Neutrophil (primary cell): ENCODE results near the gene TMEM26.
A peak's percentile ranks its signal among the peaks of the same experiment; 100 is the strongest.

Experiments
- H3K27ac ChIP-seq: fragments of 200-600 bp; sonication (generic); 2 replicates; pipeline ENCODE4 v1.5.1; 2016; ENCODE audit warnings: mild to moderate bottlenecking, moderate library complexity
- H3K27me3 ChIP-seq: fragments of 200-600 bp; sonication (generic); 2 replicates; pipeline ENCODE4 v1.6.0; 2016; ENCODE audit warnings: mild to moderate bottlenecking
- H3K36me3 ChIP-seq: fragments of 200-600 bp; sonication (generic); 2 replicates; pipeline ENCODE4 v1.5.1; 2017
- H3K4me1 ChIP-seq, 2 experiments: fragments of 200-600 bp in 1 of 2; sonication (generic) in 1 of 2; 1 replicate in 1 of 2; 2 replicates in 1 of 2; pipeline versions ENCODE4 v1.5.1 to v1.6.1; 2013 to 2016; ENCODE audit warnings: low read depth in 1 of 2, low read length in 1 of 2, mild to moderate bottlenecking in 1 of 2, moderate library complexity in 1 of 2; ENCODE audit not compliant: control insufficient read depth in 1 of 2, insufficient read depth in 1 of 2
- H3K4me3 ChIP-seq, 2 experiments: fragments of 200-600 bp in 1 of 2; sonication (generic) in 1 of 2; 1 replicate in 1 of 2; 2 replicates in 1 of 2; pipeline ENCODE4 v1.5.1; 2013 to 2016; ENCODE audit warnings: low read depth in 1 of 2, low read length in 1 of 2, mild to moderate bottlenecking in 1 of 2, moderate library complexity in 1 of 2
- H3K9me3 ChIP-seq: fragments of 200-600 bp; sonication (generic); 2 replicates; pipeline ENCODE4 v1.5.1; 2016
- TF ChIP-seq, protein P1 (sequence below): fragments of 200-600 bp; sonication (generic); IDR thresholded peaks from 2 replicates; pipeline ENCODE4 v1.5.1; 2016; ENCODE audit warnings: antibody characterized with exemption

TMEM26 gene

GRCh38 chr10:61399406-61399805 lies 53.8 kb downstream of the TMEM26 start:
- no peaks in the 10 kb centered on the region for H3K36me3 ChIP-seq
- no peaks in the 10 kb centered on the region for H3K27me3 ChIP-seq
- no peak overlapping the region for H3K27ac ChIP-seq
- H3K4me3 ChIP-seq, result no peak overlapping the region
- peaks cover 0 to 10% of the 10 kb centered on the region in 2 experiments for H3K4me1 ChIP-seq
- no peaks in the 10 kb centered on the region for H3K9me3 ChIP-seq
- TF ChIP-seq, protein P1, sequence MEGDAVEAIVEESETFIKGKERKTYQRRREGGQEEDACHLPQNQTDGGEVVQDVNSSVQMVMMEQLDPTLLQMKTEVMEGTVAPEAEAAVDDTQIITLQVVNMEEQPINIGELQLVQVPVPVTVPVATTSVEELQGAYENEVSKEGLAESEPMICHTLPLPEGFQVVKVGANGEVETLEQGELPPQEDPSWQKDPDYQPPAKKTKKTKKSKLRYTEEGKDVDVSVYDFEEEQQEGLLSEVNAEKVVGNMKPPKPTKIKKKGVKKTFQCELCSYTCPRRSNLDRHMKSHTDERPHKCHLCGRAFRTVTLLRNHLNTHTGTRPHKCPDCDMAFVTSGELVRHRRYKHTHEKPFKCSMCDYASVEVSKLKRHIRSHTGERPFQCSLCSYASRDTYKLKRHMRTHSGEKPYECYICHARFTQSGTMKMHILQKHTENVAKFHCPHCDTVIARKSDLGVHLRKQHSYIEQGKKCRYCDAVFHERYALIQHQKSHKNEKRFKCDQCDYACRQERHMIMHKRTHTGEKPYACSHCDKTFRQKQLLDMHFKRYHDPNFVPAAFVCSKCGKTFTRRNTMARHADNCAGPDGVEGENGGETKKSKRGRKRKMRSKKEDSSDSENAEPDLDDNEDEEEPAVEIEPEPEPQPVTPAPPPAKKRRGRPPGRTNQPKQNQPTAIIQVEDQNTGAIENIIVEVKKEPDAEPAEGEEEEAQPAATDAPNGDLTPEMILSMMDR, result no peak

DNA sequence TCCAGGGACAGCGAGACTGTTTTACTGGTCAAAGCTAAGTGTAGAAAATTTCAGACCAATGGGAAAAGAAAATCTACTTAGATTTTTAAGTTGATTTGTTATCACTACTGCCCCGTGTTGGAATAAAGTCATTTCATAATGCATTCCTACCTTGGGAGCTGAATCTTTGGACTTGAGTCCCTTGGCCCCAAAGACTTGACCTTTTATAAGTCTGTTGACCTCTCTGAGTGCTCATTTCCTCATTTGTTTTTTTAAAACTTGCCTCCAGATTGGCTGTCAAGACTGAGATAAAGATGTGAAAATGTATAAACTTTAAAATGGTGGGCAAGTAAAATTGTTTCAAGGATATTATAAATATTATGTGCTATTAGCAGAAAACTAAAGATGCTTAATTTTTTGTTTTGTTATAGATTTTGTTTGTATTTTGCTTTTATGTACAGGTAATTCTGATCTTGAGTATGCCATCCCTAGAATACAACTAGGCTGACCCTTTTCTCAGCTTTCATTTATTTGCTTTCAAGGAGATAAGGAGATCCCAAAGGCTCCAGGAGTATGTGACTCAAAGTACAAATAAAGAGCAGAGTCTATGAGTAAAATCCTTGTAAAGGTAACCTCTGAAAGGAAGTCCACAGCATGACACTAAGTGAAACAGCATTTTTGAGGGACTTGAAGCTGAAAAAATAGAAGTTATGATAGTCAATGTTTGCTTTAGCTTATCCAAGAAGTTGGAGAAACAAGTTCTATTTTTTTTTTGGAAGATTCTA lies 54.6 kb downstream of the TMEM26 start:
- Histone ChIP-seq H3K27ac (no peak overlapping the region), H3K27me3 (no peaks in the 10 kb centered on the region), H3K36me3 (no peaks in the 10 kb centered on the region), H3K4me1 (peaks cover 0 to 10% of the 10 kb centered on the region in 2 experiments), H3K4me3 (no peak overlapping the region), H3K9me3 (no peaks in the 10 kb centered on the region)
- TF ChIP-seq, protein P1, result no peak

GRCh38 chr10:61397175-61397986 lies 55.8 kb downstream of the TMEM26 start:
- TF ChIP-seq, protein P1, result no peak
- Histone ChIP-seq H3K9me3 (no peaks in the 10 kb centered on the region), H3K36me3 (no peaks in the 10 kb centered on the region), H3K4me1 (peaks cover 0 to 10% of the 10 kb centered on the region in 2 experiments), H3K27ac (peak overlapping the region; percentile 35), H3K4me3 (peak overlapping the region; percentile 8 to 18), H3K27me3 (no peaks in the 10 kb centered on the region)

DNA sequence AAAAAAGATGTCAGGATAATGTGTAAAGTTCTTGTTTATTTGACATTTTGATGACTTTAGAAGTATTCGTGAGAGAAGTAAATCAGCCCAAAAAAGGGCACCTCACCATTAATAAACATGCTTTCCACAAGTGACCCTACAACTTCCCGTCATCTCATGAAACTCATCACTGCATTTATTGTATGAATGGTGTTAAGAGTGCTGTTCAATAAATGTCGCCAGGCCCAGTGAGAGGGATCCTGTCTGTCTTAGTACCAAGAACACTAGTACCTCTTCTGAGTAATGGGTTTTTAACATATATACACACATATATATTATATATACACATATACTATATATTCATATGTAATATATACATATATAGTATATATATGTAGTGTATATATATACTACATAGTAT lies 61.9 kb downstream of the TMEM26 start:
- Histone ChIP-seq H3K4me1 (peaks cover 0 to 7% of the 10 kb centered on the region in 2 experiments), H3K9me3 (no peaks in the 10 kb centered on the region), H3K27ac (no peak overlapping the region), H3K4me3 (no peak overlapping the region), H3K36me3 (no peaks in the 10 kb centered on the region), H3K27me3 (no peaks in the 10 kb centered on the region)
- TF ChIP-seq, protein P1, result no peak

DNA sequence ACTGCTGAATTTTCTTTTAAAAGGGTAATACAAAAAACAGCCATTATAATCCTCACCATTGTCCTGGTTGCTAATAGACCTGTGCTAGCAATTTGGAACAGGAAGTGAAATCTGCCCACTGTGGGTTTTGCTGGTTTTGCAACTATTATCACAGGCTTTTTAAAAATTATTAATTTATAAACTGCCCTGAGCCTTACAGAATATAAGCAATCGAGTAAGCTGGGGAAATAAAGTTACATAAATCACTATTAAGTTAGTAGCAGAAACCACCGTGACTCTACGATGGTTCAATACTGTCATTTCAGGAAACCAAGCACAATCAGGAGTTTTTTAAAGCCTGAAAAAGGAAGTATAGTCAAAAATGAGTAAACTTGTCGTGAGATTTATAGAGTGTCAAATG lies 62.3 kb downstream of the TMEM26 start:
- H3K4me1 ChIP-seq, result peaks cover 0 to 7% of the 10 kb centered on the region in 2 experiments
- TF ChIP-seq, protein P1, result no peak
- H3K36me3 ChIP-seq, result no peaks in the 10 kb centered on the region
- H3K27me3 ChIP-seq, result no peaks in the 10 kb centered on the region
- H3K9me3 ChIP-seq, result no peaks in the 10 kb centered on the region
- H3K27ac ChIP-seq, result no peak overlapping the region
- H3K4me3 ChIP-seq, result no peak overlapping the region
